Suprapubic skin (tissue), 4 donors: ENCODE results near the gene PPIP5K1.

Experiments used
- EP300 ChIP-seq: sonication (generic); formaldehyde crosslinking; IDR thresholded peaks from one replicate; pipeline ENCODE4 v1.6.1; 2017; ENCODE audit warnings: antibody characterized with exemption
- POLR2A ChIP-seq, 2 donors: fragments of 450-650 bp; IDR thresholded peaks; one replicate each; pipeline ENCODE4 v1.6.1; 2017; ENCODE audit warnings: antibody characterized with exemption in 2 of 2, mild to moderate bottlenecking in 2 of 2, moderate library complexity in 2 of 2
- POLR2AphosphoS5 ChIP-seq, 3 donors: sonication (generic); formaldehyde crosslinking; IDR thresholded peaks; one replicate each; pipeline ENCODE4 v1.6.1; 2017; ENCODE audit warnings: antibody characterized with exemption in 3 of 3
- TF ChIP-seq, protein P1 (sequence below), 2 donors: fragments of 200-600 bp in 1 of 2; fragments of 450-650 bp in 1 of 2; sonication (generic) in 1 of 2; IDR thresholded peaks; one replicate each; pipeline ENCODE4 v1.5.1; 2016 to 2019; ENCODE audit warnings: antibody characterized with exemption in 2 of 2, mild to moderate bottlenecking in 1 of 2, moderate library complexity in 1 of 2

- TF ChIP-seq, protein P1, sequence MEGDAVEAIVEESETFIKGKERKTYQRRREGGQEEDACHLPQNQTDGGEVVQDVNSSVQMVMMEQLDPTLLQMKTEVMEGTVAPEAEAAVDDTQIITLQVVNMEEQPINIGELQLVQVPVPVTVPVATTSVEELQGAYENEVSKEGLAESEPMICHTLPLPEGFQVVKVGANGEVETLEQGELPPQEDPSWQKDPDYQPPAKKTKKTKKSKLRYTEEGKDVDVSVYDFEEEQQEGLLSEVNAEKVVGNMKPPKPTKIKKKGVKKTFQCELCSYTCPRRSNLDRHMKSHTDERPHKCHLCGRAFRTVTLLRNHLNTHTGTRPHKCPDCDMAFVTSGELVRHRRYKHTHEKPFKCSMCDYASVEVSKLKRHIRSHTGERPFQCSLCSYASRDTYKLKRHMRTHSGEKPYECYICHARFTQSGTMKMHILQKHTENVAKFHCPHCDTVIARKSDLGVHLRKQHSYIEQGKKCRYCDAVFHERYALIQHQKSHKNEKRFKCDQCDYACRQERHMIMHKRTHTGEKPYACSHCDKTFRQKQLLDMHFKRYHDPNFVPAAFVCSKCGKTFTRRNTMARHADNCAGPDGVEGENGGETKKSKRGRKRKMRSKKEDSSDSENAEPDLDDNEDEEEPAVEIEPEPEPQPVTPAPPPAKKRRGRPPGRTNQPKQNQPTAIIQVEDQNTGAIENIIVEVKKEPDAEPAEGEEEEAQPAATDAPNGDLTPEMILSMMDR (IDR thresholded peaks at IDR 0.05), result no peak
- TF ChIP-seq EP300 (no peak), POLR2AphosphoS5 (IDR thresholded peaks at IDR 0.05) (no peak), POLR2A (IDR thresholded peaks at IDR 0.05) (no peak)
These were observed 74.3 kb downstream of the PPIP5K1 start for GRCh38 chr15:43515741-43516140.
